Vagina (tissue), 2 donors: Measurements from ENCODE around the gene INTS11. TPM values are rescaled to one million over a fixed set of nuclear protein-coding genes. Genes with fewer than 3 reads are reported as not detected.

Experiments used
- DNase-seq, 2 donors: peaks; one replicate each; pipeline ENCODE4 v3.0.0-alpha.2; 2017; ENCODE audit errors: extremely low spot score in 2 of 2
- H3K27ac ChIP-seq: fragments of 200-600 bp; sonication (generic); one replicate; pipeline ENCODE4 v1.5.1; 2019
- H3K27me3 ChIP-seq: fragments of 200-600 bp; sonication (generic); one replicate; pipeline ENCODE4 v1.5.1; 2019
- H3K36me3 ChIP-seq, 2 donors: fragments of 200-600 bp; sonication (generic); one replicate each; pipeline ENCODE4 v1.5.1; 2017 to 2019
- H3K4me1 ChIP-seq: fragments of 200-600 bp; sonication (generic); one replicate; pipeline ENCODE4 v1.5.1; 2019
- H3K4me3 ChIP-seq, 2 donors: fragments of 200-600 bp; sonication (generic); 1 replicate in 1 of 2; 2 replicates in 1 of 2; pipeline ENCODE4 v1.5.1; 2016 to 2019
- H3K9me3 ChIP-seq: fragments of 200-600 bp; sonication (generic); one replicate; pipeline ENCODE4 v1.5.1; 2019
- POLR2A ChIP-seq, 2 donors: fragments of 450-650 bp; IDR thresholded peaks; one replicate each; pipeline ENCODE4 v1.6.1; 2017; ENCODE audit warnings: antibody characterized with exemption in 2 of 2, mild to moderate bottlenecking in 2 of 2, moderate library complexity in 2 of 2
- POLR2AphosphoS5 ChIP-seq, 2 donors: sonication (generic); formaldehyde crosslinking; IDR thresholded peaks; one replicate each; pipeline ENCODE4 v1.9.0; 2017; ENCODE audit warnings: antibody characterized with exemption in 2 of 2, mild to moderate bottlenecking in 2 of 2, low read depth in 1 of 2; ENCODE audit not compliant: insufficient read depth in 1 of 2
- intact Hi-C: fragments of 100-400 bp; cut with DNase I; formaldehyde crosslinking; loops from one replicate; pipeline ENCODE4 v1.15.1; 2023
- total RNA-seq: library from RNA; depleted of rRNA; stranded (reverse); fragments of >200 nt; gene quantifications from one replicate; pipeline ENCODE4 v1.2.3, GENCODE V29; 2016
- TF ChIP-seq, protein P1 (sequence below), 3 experiments: fragments of 450-650 bp in 2 of 3; fragments of 200-600 bp in 1 of 3; sonication (generic) in 1 of 3; IDR thresholded peaks; one replicate each; pipeline ENCODE4 v1.5.1; 2017 to 2019; ENCODE audit warnings: antibody characterized with exemption in 3 of 3, mild to moderate bottlenecking in 2 of 3, moderate library complexity in 2 of 3

The INTS11 gene
- total RNA-seq, 1 donor from 2014 or later = 142 TPM

GRCh38 chr1:1349256-1350012, 25.0 kb upstream of the INTS11 start, which contains the start of gene DVL1:
DVL1 (minus strand) TSS chr1:1349418; CDS start chr1:1349065, 353 bp downstream.
- H3K36me3 ChIP-seq = peaks cover 0 to 8% of the 10 kb centered on the region in 2 donors
- peak within 1 kb of the TSS; percentile 95 for H3K27ac ChIP-seq
- TF ChIP-seq, protein P1, sequence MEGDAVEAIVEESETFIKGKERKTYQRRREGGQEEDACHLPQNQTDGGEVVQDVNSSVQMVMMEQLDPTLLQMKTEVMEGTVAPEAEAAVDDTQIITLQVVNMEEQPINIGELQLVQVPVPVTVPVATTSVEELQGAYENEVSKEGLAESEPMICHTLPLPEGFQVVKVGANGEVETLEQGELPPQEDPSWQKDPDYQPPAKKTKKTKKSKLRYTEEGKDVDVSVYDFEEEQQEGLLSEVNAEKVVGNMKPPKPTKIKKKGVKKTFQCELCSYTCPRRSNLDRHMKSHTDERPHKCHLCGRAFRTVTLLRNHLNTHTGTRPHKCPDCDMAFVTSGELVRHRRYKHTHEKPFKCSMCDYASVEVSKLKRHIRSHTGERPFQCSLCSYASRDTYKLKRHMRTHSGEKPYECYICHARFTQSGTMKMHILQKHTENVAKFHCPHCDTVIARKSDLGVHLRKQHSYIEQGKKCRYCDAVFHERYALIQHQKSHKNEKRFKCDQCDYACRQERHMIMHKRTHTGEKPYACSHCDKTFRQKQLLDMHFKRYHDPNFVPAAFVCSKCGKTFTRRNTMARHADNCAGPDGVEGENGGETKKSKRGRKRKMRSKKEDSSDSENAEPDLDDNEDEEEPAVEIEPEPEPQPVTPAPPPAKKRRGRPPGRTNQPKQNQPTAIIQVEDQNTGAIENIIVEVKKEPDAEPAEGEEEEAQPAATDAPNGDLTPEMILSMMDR (IDR thresholded peaks at IDR 0.05) = peak in 1 of 3 experiments; percentile 60
- TF ChIP-seq POLR2AphosphoS5 (IDR thresholded peaks at IDR 0.05; ENCODE audit: insufficient read depth in 1 of 2, low read depth in 1 of 2) (no peak), POLR2A (IDR thresholded peaks at IDR 0.05) (peak in 1 of 2 donors; percentile 47)
- peaks cover 72% of the 10 kb centered on the region for H3K4me1 ChIP-seq
- DNase-seq = no peak
- intact Hi-C loops = loop anchor here (5.0 kb wide), 1 partner anchor 42 kb away; the partner anchor contains the start of genes ACAP3 and PUSL1
- H3K4me3 ChIP-seq = peak within 1 kb of the TSS; percentile 71 to 97
- no peaks in the 10 kb centered on the region for H3K9me3 ChIP-seq
- H3K27me3 ChIP-seq = no peaks in the 10 kb centered on the region

DNA sequence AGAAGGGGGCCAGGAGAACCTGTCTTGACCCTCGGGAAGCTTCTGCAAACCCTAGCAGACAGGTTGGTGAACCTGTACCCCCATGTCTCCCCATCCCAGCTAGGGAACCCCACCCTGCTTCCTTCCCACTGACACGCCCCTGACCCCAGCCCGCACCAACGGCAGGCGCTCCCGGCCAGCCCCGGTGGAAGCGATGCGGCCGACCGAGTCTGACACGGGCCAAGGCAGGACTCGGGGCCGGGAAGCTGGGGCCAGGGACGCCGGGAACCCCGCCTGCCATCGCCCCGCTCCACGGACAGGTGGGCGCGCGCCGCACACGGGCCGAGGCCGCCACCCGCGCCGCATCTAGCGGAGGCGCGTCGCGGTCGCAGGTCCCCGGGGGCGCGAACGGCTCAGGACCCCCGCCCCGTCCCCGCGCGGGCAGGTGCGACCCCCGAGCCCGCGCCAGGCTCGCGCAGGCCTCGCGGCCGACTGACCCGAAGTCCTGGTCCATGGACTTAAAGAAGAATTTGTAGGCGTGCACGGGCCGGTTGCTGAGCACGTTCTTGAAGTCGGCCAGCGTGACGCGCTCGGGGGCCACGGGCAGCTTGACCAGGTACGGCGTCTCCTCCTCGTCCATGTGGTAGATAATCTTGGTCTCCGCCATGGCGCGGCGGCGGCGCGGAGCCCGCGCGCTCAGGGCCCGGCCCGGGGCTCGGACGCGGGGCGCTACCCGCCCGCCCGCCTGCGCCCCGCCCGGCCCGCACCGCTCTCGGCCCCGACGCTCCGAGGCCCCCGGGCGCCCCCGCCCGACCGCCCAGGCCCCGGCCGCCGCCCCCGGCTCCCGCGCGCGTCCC, 24.2 kb upstream of the INTS11 start:
- intact Hi-C loops = loop anchor here (5.0 kb wide), 1 partner anchor 41 kb away; the partner anchor contains the start of genes ACAP3 and PUSL1
- Histone ChIP-seq H3K27me3 (no peaks in the 10 kb centered on the region), H3K9me3 (no peaks in the 10 kb centered on the region), H3K27ac (peak overlapping the region; percentile 81), H3K4me3 (peak overlapping the region; percentile 71 to 97), H3K4me1 (peaks cover 72% of the 10 kb centered on the region), H3K36me3 (peaks cover 0 to under 1% of the 10 kb centered on the region in 2 donors)
- TF ChIP-seq, protein P1 (IDR thresholded peaks at IDR 0.05) = no peak
- TF ChIP-seq POLR2A (IDR thresholded peaks at IDR 0.05) (no peak), POLR2AphosphoS5 (IDR thresholded peaks at IDR 0.05; ENCODE audit: insufficient read depth in 1 of 2, low read depth in 1 of 2) (no peak)
- no peak for DNase-seq

- no peak for DNase-seq
- H3K4me1 ChIP-seq = peaks cover 67% of the 10 kb centered on the region
- peak overlapping the region; percentile 71 to 97 for H3K4me3 ChIP-seq
- H3K9me3 ChIP-seq = no peaks in the 10 kb centered on the region
- intact Hi-C loops = loop anchor here (5.0 kb wide), 1 partner anchor 41 kb away; the partner anchor contains the start of genes ACAP3 and PUSL1
- TF ChIP-seq POLR2A (IDR thresholded peaks at IDR 0.05) (no peak), POLR2AphosphoS5 (IDR thresholded peaks at IDR 0.05; ENCODE audit: insufficient read depth in 1 of 2, low read depth in 1 of 2) (peak in 1 of 2 donors; percentile 25)
- peak overlapping the region; percentile 81 for H3K27ac ChIP-seq
- H3K27me3 ChIP-seq = no peaks in the 10 kb centered on the region
- no peaks in the 10 kb centered on the region for H3K36me3 ChIP-seq
Measured at GRCh38 chr1:1347663-1348419, 23.4 kb upstream of the INTS11 start.

DNA sequence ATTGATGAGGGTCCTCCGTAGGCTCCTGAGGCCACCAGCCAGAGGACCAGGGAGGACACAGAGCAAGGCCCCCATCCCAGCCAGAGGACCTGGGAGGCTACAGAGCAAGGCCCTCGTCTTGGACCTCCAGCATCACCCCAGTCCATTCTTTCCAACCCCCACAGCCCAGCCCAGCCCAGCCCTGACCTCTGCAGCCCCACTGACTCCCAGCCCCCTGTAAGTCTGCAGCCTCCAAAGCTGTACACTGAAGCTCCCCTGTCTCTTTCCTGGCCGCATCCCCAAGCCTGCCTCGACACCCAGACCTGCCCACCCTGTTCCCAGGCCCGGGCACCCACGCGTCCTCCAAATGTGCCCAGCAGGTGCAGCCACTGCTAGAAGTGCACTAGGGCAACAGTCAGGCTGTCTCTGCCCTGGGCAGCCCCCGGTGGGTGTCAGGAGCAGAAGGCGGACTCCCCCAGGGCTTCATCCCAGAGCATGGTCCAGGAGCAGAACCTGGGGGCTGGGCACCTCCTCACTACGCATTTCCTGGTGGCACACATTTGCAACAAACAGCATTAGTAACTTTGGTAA, 22.7 kb upstream of the INTS11 start:
- peak overlapping the region; percentile 81 for H3K27ac ChIP-seq
- peaks cover 61% of the 10 kb centered on the region for H3K4me1 ChIP-seq
- no peaks in the 10 kb centered on the region for H3K36me3 ChIP-seq
- DNase-seq = no peak
- peak overlapping the region; percentile 71 to 97 for H3K4me3 ChIP-seq
- H3K9me3 ChIP-seq = no peaks in the 10 kb centered on the region
- H3K27me3 ChIP-seq = no peaks in the 10 kb centered on the region
- intact Hi-C loops = loop anchor here (5.0 kb wide), 1 partner anchor 40 kb away; the partner anchor contains the start of genes ACAP3 and PUSL1
- no peak for TF ChIP-seq POLR2A (IDR thresholded peaks at IDR 0.05)
- TF ChIP-seq, protein P1 (IDR thresholded peaks at IDR 0.05) = no peak
- no peak for TF ChIP-seq POLR2AphosphoS5 (IDR thresholded peaks at IDR 0.05; ENCODE audit: insufficient read depth in 1 of 2, low read depth in 1 of 2)
